ENCODE data around the gene PACRG. TPM values are rescaled to one million over a fixed set of nuclear protein-coding genes. Genes with fewer than 3 reads are reported as not detected.

PACRG gene
- total RNA-seq, 1 experiment from 2014 or later: not detected

GRCh38 chr6:163077134-163077533 lies 349.4 kb downstream of the PACRG start:
- no peak overlapping the region for H3K4me3 ChIP-seq (ENCODE audit: low read depth, low read length)
- no peaks in the 10 kb centered on the region for H3K36me3 Mint-ChIP-seq (ENCODE audit: insufficient read depth, unreplicated experiment)
- no peaks in the 10 kb centered on the region for H3K4me1 Mint-ChIP-seq (ENCODE audit: low read depth, unreplicated experiment)
- H3K27me3 Mint-ChIP-seq (ENCODE audit: insufficient read depth, unreplicated experiment): peaks cover 3% of the 10 kb centered on the region
- TF ChIP-seq CTCF (IDR thresholded peaks at IDR 0.05; ENCODE audit: insufficient read depth in 1 of 2, low read depth in 1 of 2, low read length in 1 of 2, severe bottlenecking in 1 of 2, unreplicated experiment in 1 of 2): no peak
- DNase-seq: no peak
- no peaks in the 10 kb centered on the region for H3K9me3 ChIP-seq
- no peak overlapping the region for H3K27ac Mint-ChIP-seq (ENCODE audit: unreplicated experiment)
- BruUV-seq (replicated peaks): no TSS peak
- H3K9me3 Mint-ChIP-seq (ENCODE audit: unreplicated experiment): no peaks in the 10 kb centered on the region
- intact Hi-C loops (cut with micrococcal nuclease; ENCODE audit: unreplicated experiment): no loop called here
- H3K36me3 ChIP-seq (ENCODE audit: control insufficient read depth, insufficient read depth, low read length): no peaks in the 10 kb centered on the region
- POLR2A ChIA-PET: no interaction called here
- no peak overlapping the region for H3K4me3 Mint-ChIP-seq (ENCODE audit: unreplicated experiment)
- CTCF ChIA-PET: no interaction called here
- no peaks in the 10 kb centered on the region for H3K27me3 ChIP-seq (replicated peaks; ENCODE audit: control insufficient read depth, insufficient read depth, low read length)
- H3K4me1 ChIP-seq: no peaks in the 10 kb centered on the region

DNA sequence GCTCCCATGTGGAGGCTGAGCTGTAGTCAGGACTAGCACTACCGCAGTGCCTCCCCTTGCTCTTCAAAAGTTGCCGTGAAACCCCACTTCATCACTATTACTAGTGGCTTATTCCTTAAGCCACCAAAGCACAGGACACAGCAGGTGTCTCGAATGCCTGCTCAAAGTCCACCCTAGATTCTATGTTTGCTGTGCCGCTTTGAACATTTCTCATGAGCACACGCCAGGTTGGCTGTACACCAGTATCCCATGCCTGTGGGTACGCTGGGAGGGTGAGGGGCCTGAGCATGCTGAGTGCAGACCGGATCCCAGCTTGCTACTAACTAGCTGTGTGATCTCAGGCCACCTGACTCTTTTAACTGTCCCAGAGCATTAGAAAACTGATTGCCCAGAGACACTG lies 350.9 kb downstream of the PACRG start:
- Mint-ChIP-seq H3K9me3 (ENCODE audit: unreplicated experiment) (no peaks in the 10 kb centered on the region), H3K36me3 (ENCODE audit: insufficient read depth, unreplicated experiment) (no peaks in the 10 kb centered on the region), H3K27me3 (ENCODE audit: insufficient read depth, unreplicated experiment) (no peaks in the 10 kb centered on the region), H3K27ac (ENCODE audit: unreplicated experiment) (no peak overlapping the region), H3K4me1 (ENCODE audit: low read depth, unreplicated experiment) (no peaks in the 10 kb centered on the region), H3K4me3 (ENCODE audit: unreplicated experiment) (no peak overlapping the region)
- Histone ChIP-seq H3K36me3 (ENCODE audit: control insufficient read depth, insufficient read depth, low read length) (no peaks in the 10 kb centered on the region), H3K27me3 (replicated peaks; ENCODE audit: control insufficient read depth, insufficient read depth, low read length) (no peaks in the 10 kb centered on the region), H3K4me3 (ENCODE audit: low read depth, low read length) (no peak overlapping the region), H3K9me3 (no peaks in the 10 kb centered on the region), H3K4me1 (no peaks in the 10 kb centered on the region)
- intact Hi-C loops (cut with micrococcal nuclease; ENCODE audit: unreplicated experiment): no loop called here
- no peak for DNase-seq
- TF ChIP-seq CTCF (IDR thresholded peaks at IDR 0.05; ENCODE audit: insufficient read depth in 1 of 2, low read depth in 1 of 2, low read length in 1 of 2, severe bottlenecking in 1 of 2, unreplicated experiment in 1 of 2): no peak
- POLR2A ChIA-PET: no interaction called here
- CTCF ChIA-PET: no interaction called here
- BruUV-seq (replicated peaks): no TSS peak

DNA sequence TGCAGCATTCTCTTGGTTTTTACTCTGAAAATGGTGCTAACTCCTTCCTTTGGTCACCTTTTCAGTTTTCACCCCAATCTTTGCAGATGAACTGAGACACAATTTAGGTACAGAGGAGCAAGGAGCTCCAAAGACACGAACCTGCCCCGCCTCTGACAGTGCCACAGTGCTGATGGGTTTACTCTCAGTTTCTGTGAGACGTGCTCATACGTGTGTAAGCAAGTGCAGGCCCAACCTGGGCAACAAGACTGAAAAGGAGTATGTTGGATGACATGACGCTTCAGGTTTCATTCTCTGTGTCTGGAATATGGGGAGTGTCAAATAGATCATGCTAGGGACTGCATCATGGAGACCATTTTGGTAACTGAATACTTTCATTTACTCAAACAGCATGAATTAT lies 352.5 kb downstream of the PACRG start:
- Histone ChIP-seq H3K9me3 (no peaks in the 10 kb centered on the region), H3K4me1 (no peaks in the 10 kb centered on the region), H3K27me3 (replicated peaks; ENCODE audit: control insufficient read depth, insufficient read depth, low read length) (no peaks in the 10 kb centered on the region), H3K36me3 (ENCODE audit: control insufficient read depth, insufficient read depth, low read length) (no peaks in the 10 kb centered on the region), H3K4me3 (ENCODE audit: low read depth, low read length) (no peak overlapping the region)
- Mint-ChIP-seq H3K4me3 (ENCODE audit: unreplicated experiment) (no peak overlapping the region), H3K27me3 (ENCODE audit: insufficient read depth, unreplicated experiment) (no peaks in the 10 kb centered on the region), H3K9me3 (ENCODE audit: unreplicated experiment) (no peaks in the 10 kb centered on the region), H3K4me1 (ENCODE audit: low read depth, unreplicated experiment) (no peaks in the 10 kb centered on the region), H3K36me3 (ENCODE audit: insufficient read depth, unreplicated experiment) (no peaks in the 10 kb centered on the region), H3K27ac (ENCODE audit: unreplicated experiment) (no peak overlapping the region)
- POLR2A ChIA-PET: no interaction called here
- DNase-seq: no peak
- no TSS peak for BruUV-seq (replicated peaks)
- CTCF ChIA-PET: no interaction called here
- TF ChIP-seq CTCF (IDR thresholded peaks at IDR 0.05; ENCODE audit: insufficient read depth in 1 of 2, low read depth in 1 of 2, low read length in 1 of 2, severe bottlenecking in 1 of 2, unreplicated experiment in 1 of 2): no peak
- intact Hi-C loops (cut with micrococcal nuclease; ENCODE audit: unreplicated experiment): no loop called here

Measured in Caco-2 (cell line).